Kidney (tissue), 14 donors: ENCODE measurements around the gene CCS. TPM values are rescaled to one million over a fixed set of nuclear protein-coding genes. Genes with fewer than 3 reads are reported as not detected.
"Not testable (repeated sequence)": the region's sequence is repeated elsewhere in the genome, so short reads cannot be mapped to it uniquely, and the experiment has no call there.

Experiments
- DNase-seq, 5 donors: peaks; one replicate each; pipeline ENCODE4 v3.0.0-alpha.2; 2013 to 2020
- FAIRE-seq: peaks from 2 replicates; lab custom pipeline; 2012; peaks lifted over from hg19 to GRCh38; lab: Jason Lieb, UNC
- H3K27ac ChIP-seq, 2 donors: one replicate each; pipeline ENCODE4 v1.7.0; 2013; ENCODE audit warnings: low read depth in 2 of 2, low read length in 2 of 2, inconsistent platforms in 1 of 2
- H3K27me3 ChIP-seq: one replicate; pipeline ENCODE4 v1.7.1; 2013; ENCODE audit warnings: low read length, inconsistent platforms; ENCODE audit not compliant: control insufficient read depth, insufficient read depth
- H3K36me3 ChIP-seq, 3 donors: one replicate each; pipeline versions ENCODE4 v1.7.0 to v1.7.1; 2013; ENCODE audit warnings: low read length in 3 of 3, control low read depth in 1 of 3, inconsistent platforms in 1 of 3; ENCODE audit not compliant: insufficient read depth in 3 of 3, control insufficient read depth in 2 of 3
- H3K4me1 ChIP-seq, 3 donors: one replicate each; pipeline versions ENCODE4 v1.7.0 to v1.7.1; 2013; ENCODE audit warnings: low read length in 3 of 3, inconsistent platforms in 1 of 3, low read depth in 1 of 3; ENCODE audit not compliant: control insufficient read depth in 2 of 3, insufficient read depth in 2 of 3
- H3K4me3 ChIP-seq, 3 donors: one replicate each; pipeline versions ENCODE4 v1.7.0 to v1.8.1; 2013; ENCODE audit warnings: low read length in 3 of 3, control low read depth in 1 of 3, inconsistent platforms in 1 of 3
- H3K9ac ChIP-seq, 3 donors: one replicate each; pipeline versions ENCODE4 v1.7.0 to v1.7.1; 2013; ENCODE audit warnings: low read length in 3 of 3, control low read depth in 1 of 3, inconsistent platforms in 1 of 3
- H3K9me3 ChIP-seq, 3 donors: one replicate each; pipeline versions ENCODE4 v1.7.0 to v1.7.1; 2013; ENCODE audit warnings: low read length in 3 of 3, control low read depth in 1 of 3, inconsistent platforms in 1 of 3; ENCODE audit not compliant: control insufficient read depth in 2 of 3, insufficient read depth in 1 of 3
- CTCF ChIP-seq: IDR thresholded peaks from 3 replicates; pipeline ENCODE4 v1.5.1; 2012; ENCODE audit warnings: mild to moderate bottlenecking, moderate library complexity, borderline replicate concordance; ENCODE audit not compliant: insufficient read depth; ENCODE audit errors: extremely low read depth
- intact Hi-C: fragments of 100-400 bp; cut with DNase I; formaldehyde crosslinking; loops from one replicate; pipeline ENCODE4 v1.11.1; 2022
- polyA plus RNA-seq: library from polyadenylated mRNA; stranded (reverse); fragments of 350-450 nt; fragmentation: Illumina TruSeq; extraction: RNeasy Lipid Tissue Mini Kit (QIAGEN cat#74804); gene quantifications from one replicate; pipeline ENCODE4 v1.2.3, GENCODE V29; 2014; ENCODE audit warnings: low read depth, low replicate concordance; ENCODE audit not compliant: insufficient read depth
- total RNA-seq: library from RNA; stranded (reverse); fragmentation: NEBNext Ultra II Directional; extraction: Animal tissue kit (Norgen Biotek cat#: 25700); gene quantifications from one replicate; pipeline ENCODE4 v1.2.1, GENCODE V29; 2021
- donor health status: control.
- donor health status: control.
- donor health status: control.
- donor health status: control.
- donor health status: control.
- donor health status: DM: yes; HTN: yes; CAD: no.
- donor health status: Normal renal cell carcinoma (clear cell type).

Gene CCS
- total and polyA plus RNA-seq, 2 donors from 2014 or later, result 40.7 to 78.7 TPM

- H3K4me3 ChIP-seq, result no peak overlapping the region
- no peaks in the 10 kb centered on the region for H3K27me3 ChIP-seq
- intact Hi-C loops, result no loop called here
- DNase-seq (no peak), FAIRE-seq (no peak)
- no peaks in the 10 kb centered on the region for H3K9me3 ChIP-seq
- no peak overlapping the region for H3K9ac ChIP-seq
- TF ChIP-seq CTCF, result no peak
- no peak overlapping the region for H3K27ac ChIP-seq
- peaks cover 0 to 10% (median 8%) of the 10 kb centered on the region in 3 donors for H3K4me1 ChIP-seq
- no peaks in the 10 kb centered on the region for H3K36me3 ChIP-seq
Observed at GRCh38 chr11:66570850-66571180, 22.2 kb upstream of the CCS start.

GRCh38 chr11:66579017-66579606 is 13.9 kb upstream of the CCS start:
- FAIRE-seq (no peak), DNase-seq (peak; percentile 82 to 87 (median 85))
- intact Hi-C loops, result no loop called here
- Histone ChIP-seq H3K4me3 (no peak overlapping the region), H3K9me3 (no peaks in the 10 kb centered on the region), H3K27me3 (no peaks in the 10 kb centered on the region), H3K27ac (no peak overlapping the region), H3K4me1 (peaks cover 0 to 2% (median 0%) of the 10 kb centered on the region in 3 donors), H3K9ac (no peak overlapping the region), H3K36me3 (no peaks in the 10 kb centered on the region)
- peak; percentile 80 for TF ChIP-seq CTCF

- no peak for TF ChIP-seq CTCF
- Histone ChIP-seq H3K27me3 (no peaks in the 10 kb centered on the region), H3K4me3 (no peak overlapping the region), H3K9me3 (no peaks in the 10 kb centered on the region), H3K36me3 (no peaks in the 10 kb centered on the region), H3K4me1 (peaks cover 0 to 2% (median 0%) of the 10 kb centered on the region in 3 donors), H3K9ac (no peak overlapping the region), H3K27ac (no peak overlapping the region)
- FAIRE-seq (no peak), DNase-seq (no peak)
- intact Hi-C loops, result no loop called here
Observed at GRCh38 chr11:66580803-66581202, 12.2 kb upstream of the CCS start.

- H3K36me3 ChIP-seq, result no peaks in the 10 kb centered on the region
- intact Hi-C loops, result no loop called here
- no peaks in the 10 kb centered on the region for H3K27me3 ChIP-seq
- peaks cover 0 to 2% (median 0%) of the 10 kb centered on the region in 3 donors for H3K4me1 ChIP-seq
- no peak for FAIRE-seq
- H3K27ac ChIP-seq, result no peak overlapping the region
- TF ChIP-seq CTCF, result no peak
- H3K9ac ChIP-seq, result no peak overlapping the region
- H3K4me3 ChIP-seq, result no peak overlapping the region
- no peak for DNase-seq
- no peaks in the 10 kb centered on the region for H3K9me3 ChIP-seq
Observed at GRCh38 chr11:66581261-66581660, 11.7 kb upstream of the CCS start.

- DNase-seq, H3K4me3 ChIP-seq, FAIRE-seq, H3K9me3 ChIP-seq, intact Hi-C loops, H3K27me3 ChIP-seq, H3K27ac ChIP-seq, H3K4me1 ChIP-seq, H3K9ac ChIP-seq, H3K36me3 ChIP-seq: not testable (repeated sequence)
Observed at GRCh38 chr11:66582565-66583147, 10.3 kb upstream of the CCS start.
